ENCODE data around the gene THOC6. TPM values are rescaled to one million over a fixed set of nuclear protein-coding genes. Genes with fewer than 3 reads are reported as not detected.

The THOC6 gene
- total and polyA plus RNA-seq, 9 of the 15 experiments (the other 6 are each of a cell fraction or from before 2014, with no cell fraction given) = 2.5 to 65.4 (median 42.3) TPM

DNA sequence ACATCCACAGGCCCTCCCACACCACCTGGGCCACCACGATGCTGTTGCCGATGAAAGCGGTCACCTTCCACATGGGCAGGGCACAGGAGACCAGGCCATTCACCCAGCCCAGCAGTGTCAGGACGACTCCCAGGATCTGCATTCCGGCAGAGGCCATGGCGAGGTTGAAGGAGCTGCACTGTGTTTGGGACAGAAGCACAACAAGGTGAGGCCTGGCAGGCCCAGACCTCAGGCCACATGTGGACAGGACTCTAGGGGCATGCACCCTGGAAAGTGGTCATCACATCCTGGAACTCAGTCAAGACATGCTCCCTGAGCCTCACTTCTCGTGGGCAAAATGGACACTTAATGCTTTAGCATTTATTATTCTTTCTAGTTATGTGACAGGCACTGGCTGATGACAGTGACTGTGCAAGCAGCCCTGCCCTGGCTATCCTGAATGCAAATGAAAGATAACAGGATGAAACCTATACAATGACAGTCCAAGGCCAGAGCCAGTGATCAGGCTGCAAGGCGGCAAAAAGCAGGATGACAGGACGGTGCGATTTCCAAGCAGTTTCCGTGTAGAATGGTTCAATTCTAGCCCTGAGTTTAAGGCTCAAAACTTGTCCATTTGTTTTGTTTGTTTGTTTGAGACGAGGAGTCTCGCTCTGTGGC, 7.8 kb upstream of the THOC6 start (continued):
- TF ChIP-seq, protein P1, sequence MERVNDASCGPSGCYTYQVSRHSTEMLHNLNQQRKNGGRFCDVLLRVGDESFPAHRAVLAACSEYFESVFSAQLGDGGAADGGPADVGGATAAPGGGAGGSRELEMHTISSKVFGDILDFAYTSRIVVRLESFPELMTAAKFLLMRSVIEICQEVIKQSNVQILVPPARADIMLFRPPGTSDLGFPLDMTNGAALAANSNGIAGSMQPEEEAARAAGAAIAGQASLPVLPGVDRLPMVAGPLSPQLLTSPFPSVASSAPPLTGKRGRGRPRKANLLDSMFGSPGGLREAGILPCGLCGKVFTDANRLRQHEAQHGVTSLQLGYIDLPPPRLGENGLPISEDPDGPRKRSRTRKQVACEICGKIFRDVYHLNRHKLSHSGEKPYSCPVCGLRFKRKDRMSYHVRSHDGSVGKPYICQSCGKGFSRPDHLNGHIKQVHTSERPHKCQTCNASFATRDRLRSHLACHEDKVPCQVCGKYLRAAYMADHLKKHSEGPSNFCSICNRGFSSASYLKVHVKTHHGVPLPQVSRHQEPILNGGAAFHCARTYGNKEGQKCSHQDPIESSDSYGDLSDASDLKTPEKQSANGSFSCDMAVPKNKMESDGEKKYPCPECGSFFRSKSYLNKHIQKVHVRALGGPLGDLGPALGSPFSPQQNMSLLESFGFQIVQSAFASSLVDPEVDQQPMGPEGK (CRISPR knock-in tag; IDR thresholded peaks at IDR 0.05; ENCODE audit: borderline replicate concordance) = no peak
- TF ChIP-seq, protein P2, sequence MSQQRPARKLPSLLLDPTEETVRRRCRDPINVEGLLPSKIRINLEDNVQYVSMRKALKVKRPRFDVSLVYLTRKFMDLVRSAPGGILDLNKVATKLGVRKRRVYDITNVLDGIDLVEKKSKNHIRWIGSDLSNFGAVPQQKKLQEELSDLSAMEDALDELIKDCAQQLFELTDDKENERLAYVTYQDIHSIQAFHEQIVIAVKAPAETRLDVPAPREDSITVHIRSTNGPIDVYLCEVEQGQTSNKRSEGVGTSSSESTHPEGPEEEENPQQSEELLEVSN (IDR thresholded peaks at IDR 0.05; ENCODE audit: borderline replicate concordance in 1 of 2, extremely low read depth in 1 of 2, insufficient read depth in 1 of 2, insufficient read length in 1 of 2, low read depth in 1 of 2, low read length in 1 of 2, poor library complexity in 1 of 2, severe bottlenecking in 1 of 2) = peak in 1 of 2 experiments; percentile 68
- TF ChIP-seq, protein P3, sequence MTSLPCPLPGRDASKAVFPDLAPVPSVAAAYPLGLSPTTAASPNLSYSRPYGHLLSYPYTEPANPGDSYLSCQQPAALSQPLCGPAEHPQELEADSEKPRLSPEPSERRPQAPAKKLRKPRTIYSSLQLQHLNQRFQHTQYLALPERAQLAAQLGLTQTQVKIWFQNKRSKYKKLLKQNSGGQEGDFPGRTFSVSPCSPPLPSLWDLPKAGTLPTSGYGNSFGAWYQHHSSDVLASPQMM (CRISPR knock-in tag; IDR thresholded peaks at IDR 0.05) = no peak
- TF ChIP-seq PHF20 (IDR thresholded peaks at IDR 0.05; ENCODE audit: partially characterized antibody) (no peak), ZNF224 (CRISPR knock-in tag; IDR thresholded peaks at IDR 0.05) (no peak), ZNF431 (CRISPR knock-in tag; IDR thresholded peaks at IDR 0.05) (no peak), ARID2 (IDR thresholded peaks at IDR 0.05) (no peak), FIP1L1 (IDR thresholded peaks at IDR 0.05; ENCODE audit: low read depth, low read length, poor library complexity, severe bottlenecking) (no peak), GATAD2A (IDR thresholded peaks at IDR 0.05) (no peak), NFE2 (IDR thresholded peaks at IDR 0.05; ENCODE audit: low read depth) (peak; percentile 46; the same call in 1 of the 2 replicates), SMARCA4 (IDR thresholded peaks at IDR 0.05) (no peak), ZNF75A (CRISPR knock-in tag; IDR thresholded peaks at IDR 0.05) (no peak), ZBTB1 (CRISPR knock-in tag; IDR thresholded peaks at IDR 0.05; ENCODE audit: borderline replicate concordance, low read depth) (no peak), KDM5B (IDR thresholded peaks at IDR 0.05; ENCODE audit: insufficient replicate concordance, low read depth, low read length) (no peak), DMBX1 (CRISPR knock-in tag; IDR thresholded peaks at IDR 0.05; ENCODE audit: borderline replicate concordance) (no peak), CCNT2 (IDR thresholded peaks at IDR 0.05; ENCODE audit: borderline replicate concordance, extremely low read depth, insufficient read length, low read depth, low read length) (no peak), SMARCE1 (IDR thresholded peaks at IDR 0.05) (no peak), KAT7 (CRISPR knock-in tag; IDR thresholded peaks at IDR 0.05; ENCODE audit: borderline replicate concordance) (no peak), ZFP30 (CRISPR knock-in tag; IDR thresholded peaks at IDR 0.05; ENCODE audit: borderline replicate concordance) (no peak)
- TF ChIP-seq, protein P4, sequence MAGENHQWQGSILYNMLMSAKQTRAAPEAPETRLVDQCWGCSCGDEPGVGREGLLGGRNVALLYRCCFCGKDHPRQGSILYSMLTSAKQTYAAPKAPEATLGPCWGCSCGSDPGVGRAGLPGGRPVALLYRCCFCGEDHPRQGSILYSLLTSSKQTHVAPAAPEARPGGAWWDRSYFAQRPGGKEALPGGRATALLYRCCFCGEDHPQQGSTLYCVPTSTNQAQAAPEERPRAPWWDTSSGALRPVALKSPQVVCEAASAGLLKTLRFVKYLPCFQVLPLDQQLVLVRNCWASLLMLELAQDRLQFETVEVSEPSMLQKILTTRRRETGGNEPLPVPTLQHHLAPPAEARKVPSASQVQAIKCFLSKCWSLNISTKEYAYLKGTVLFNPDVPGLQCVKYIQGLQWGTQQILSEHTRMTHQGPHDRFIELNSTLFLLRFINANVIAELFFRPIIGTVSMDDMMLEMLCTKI (IDR thresholded peaks at IDR 0.05; ENCODE audit: partially characterized antibody) = no peak
- TF ChIP-seq, protein P5, sequence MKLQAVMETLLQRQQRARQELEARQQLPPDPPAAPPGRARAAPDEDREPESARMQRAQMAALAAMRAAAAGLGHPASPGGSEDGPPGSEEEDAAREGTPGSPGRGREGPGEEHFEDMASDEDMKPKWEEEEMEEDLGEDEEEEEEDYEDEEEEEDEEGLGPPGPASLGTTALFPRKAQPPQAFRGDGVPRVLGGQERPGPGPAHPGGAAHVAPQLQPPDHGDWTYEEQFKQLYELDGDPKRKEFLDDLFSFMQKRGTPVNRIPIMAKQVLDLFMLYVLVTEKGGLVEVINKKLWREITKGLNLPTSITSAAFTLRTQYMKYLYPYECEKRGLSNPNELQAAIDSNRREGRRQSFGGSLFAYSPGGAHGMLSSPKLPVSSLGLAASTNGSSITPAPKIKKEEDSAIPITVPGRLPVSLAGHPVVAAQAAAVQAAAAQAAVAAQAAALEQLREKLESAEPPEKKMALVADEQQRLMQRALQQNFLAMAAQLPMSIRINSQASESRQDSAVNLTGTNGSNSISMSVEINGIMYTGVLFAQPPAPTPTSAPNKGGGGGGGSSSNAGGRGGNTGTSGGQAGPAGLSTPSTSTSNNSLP (IDR thresholded peaks at IDR 0.05; ENCODE audit: borderline replicate concordance, low read depth, low read length) = 0 out of 2 replicates have a peak, but pooled peaks have one; percentile 35

Measured in K562 (cell line).